ENCODE measurements around the gene CACHD1. TPM values are rescaled to one million over a fixed set of nuclear protein-coding genes. Genes with fewer than 3 reads are reported as not detected.

CACHD1 gene
- total RNA-seq, 2 donors from 2014 or later = 10.8 to 14.4 TPM

GRCh38 chr1:64494659-64495058 is 24.7 kb downstream of the CACHD1 start:
- Histone ChIP-seq H3K4me1 (replicated peaks) (no peaks in the 10 kb centered on the region), H3K9me3 (no peaks in the 10 kb centered on the region), H3K27me3 (replicated peaks; ENCODE audit: insufficient read depth) (no peaks in the 10 kb centered on the region), H3K27ac (no peak overlapping the region), H3K36me3 (no peaks in the 10 kb centered on the region), H3K4me3 (no peak overlapping the region)
- intact Hi-C loops (cut with DNase I) = no loop called here
- WGBS = 47% methylated on average over 2 of the region's 2 CpGs
- DNase-seq (ENCODE audit: low spot score) = no peak
- TF ChIP-seq POLR2AphosphoS5 (IDR thresholded peaks at IDR 0.05) (no peak), CTCF (IDR thresholded peaks at IDR 0.05) (no peak), POLR2A (IDR thresholded peaks at IDR 0.05) (no peak)

DNA sequence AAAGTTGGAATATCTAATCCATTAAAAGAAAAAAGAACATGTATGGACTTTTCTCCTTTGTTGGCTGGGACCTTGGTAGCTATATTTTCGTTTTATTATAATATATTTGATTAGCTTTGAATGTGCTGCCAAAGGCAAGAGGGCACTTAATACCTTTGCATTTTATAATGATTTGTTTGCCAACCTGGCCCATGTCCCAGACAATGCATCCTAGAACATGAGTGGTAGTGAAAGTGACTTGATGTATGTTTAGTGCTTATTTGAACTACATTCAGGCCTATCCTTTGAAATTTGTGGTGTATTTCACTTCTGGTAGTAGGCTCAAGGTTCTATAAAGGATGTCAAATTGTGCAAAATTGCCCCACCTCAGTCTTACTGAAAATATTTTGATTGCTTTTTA is 25.9 kb downstream of the CACHD1 start:
- Histone ChIP-seq H3K27me3 (replicated peaks; ENCODE audit: insufficient read depth) (no peaks in the 10 kb centered on the region), H3K9me3 (no peaks in the 10 kb centered on the region), H3K36me3 (no peaks in the 10 kb centered on the region), H3K4me1 (replicated peaks) (no peaks in the 10 kb centered on the region), H3K27ac (no peak overlapping the region), H3K4me3 (no peak overlapping the region)
- intact Hi-C loops (cut with DNase I) = no loop called here
- 27% methylated on average over 1 of the region's 1 CpG for WGBS
- TF ChIP-seq POLR2A (IDR thresholded peaks at IDR 0.05) = no peak
- DNase-seq (ENCODE audit: low spot score) = no peak

GRCh38 chr1:64496606-64497005 is 26.7 kb downstream of the CACHD1 start:
- TF ChIP-seq CTCF (IDR thresholded peaks at IDR 0.05) = no peak
- TF ChIP-seq POLR2AphosphoS5 (IDR thresholded peaks at IDR 0.05) = no peak
- TF ChIP-seq POLR2A (IDR thresholded peaks at IDR 0.05) = no peak
- no peak for DNase-seq (ENCODE audit: low spot score)
- H3K36me3 ChIP-seq = no peaks in the 10 kb centered on the region
- 75% methylated on average over 4 of the region's 4 CpGs for WGBS
- no peak overlapping the region for H3K27ac ChIP-seq
- H3K9me3 ChIP-seq = no peaks in the 10 kb centered on the region
- H3K27me3 ChIP-seq (replicated peaks; ENCODE audit: insufficient read depth) = no peaks in the 10 kb centered on the region
- no peaks in the 10 kb centered on the region for H3K4me1 ChIP-seq (replicated peaks)
- no peak overlapping the region for H3K4me3 ChIP-seq
- intact Hi-C loops (cut with DNase I) = no loop called here

DNA sequence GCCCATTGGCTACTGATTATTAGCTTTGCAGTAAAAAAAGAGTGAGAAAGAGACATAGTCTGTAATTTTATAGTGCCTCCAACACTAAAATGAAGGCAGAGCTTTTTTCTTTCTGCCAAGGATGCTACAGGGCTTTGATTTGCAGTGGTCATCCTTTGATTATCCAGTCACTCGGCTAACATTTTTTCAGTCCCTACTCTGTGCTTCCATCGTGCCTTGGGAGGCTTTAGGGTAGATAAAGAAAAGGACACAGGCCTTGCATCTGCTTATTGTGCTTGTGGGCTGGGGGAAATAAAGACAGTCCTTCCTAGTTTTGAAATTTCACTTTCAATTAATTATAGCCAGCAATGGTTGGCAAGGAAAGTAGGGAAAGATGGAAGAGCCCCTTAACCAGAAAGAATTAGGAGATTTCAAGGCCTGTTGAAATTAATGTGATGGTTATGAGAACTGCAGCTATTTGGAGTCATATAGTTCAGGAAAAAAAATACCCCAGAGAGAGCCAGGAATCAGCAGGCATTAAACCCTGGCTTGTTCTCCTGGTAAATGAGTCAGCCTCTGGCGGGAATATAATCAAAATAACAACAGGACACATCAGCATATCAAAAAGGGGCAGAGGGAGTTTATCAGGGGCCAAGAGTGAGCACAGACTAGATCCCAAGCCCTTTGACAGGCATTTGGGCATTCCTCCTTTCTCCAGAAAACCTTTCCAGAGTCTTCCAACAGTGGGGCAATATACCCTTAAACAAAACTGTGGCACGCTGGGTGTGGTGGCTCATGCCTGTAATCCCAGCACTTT is 27.4 kb downstream of the CACHD1 start:
- 69% methylated on average over 4 of the region's 4 CpGs for WGBS
- Histone ChIP-seq H3K9me3 (no peaks in the 10 kb centered on the region), H3K4me3 (no peak overlapping the region), H3K27me3 (replicated peaks; ENCODE audit: insufficient read depth) (no peaks in the 10 kb centered on the region), H3K4me1 (replicated peaks) (no peaks in the 10 kb centered on the region), H3K27ac (no peak overlapping the region), H3K36me3 (no peaks in the 10 kb centered on the region)
- DNase-seq (ENCODE audit: low spot score) = no peak
- intact Hi-C loops (cut with DNase I) = no loop called here
- TF ChIP-seq CTCF (IDR thresholded peaks at IDR 0.05) (no peak), POLR2AphosphoS5 (IDR thresholded peaks at IDR 0.05) (no peak), POLR2A (IDR thresholded peaks at IDR 0.05) (no peak)

DNA sequence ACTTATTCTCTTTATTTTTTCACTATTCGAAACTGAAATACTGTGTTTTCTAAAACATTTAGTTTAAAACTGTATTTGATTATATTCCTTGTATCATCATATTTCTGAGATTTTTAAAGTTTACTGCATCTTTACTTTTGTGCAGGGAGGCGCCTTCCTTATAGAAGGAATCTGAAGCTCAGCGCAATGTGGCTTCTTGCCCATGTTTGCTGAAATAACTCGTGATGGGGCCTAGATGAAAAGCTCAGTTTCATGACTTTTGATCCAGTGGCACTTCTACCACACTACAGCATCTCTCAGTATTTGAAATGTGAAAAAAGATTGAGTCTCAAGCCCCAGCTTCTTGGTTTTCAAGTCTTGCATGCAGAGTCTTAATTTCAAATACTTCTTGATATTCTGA is 28.4 kb downstream of the CACHD1 start:
- no peaks in the 10 kb centered on the region for H3K9me3 ChIP-seq
- 85% methylated on average over 4 of the region's 4 CpGs for WGBS
- no peaks in the 10 kb centered on the region for H3K36me3 ChIP-seq
- intact Hi-C loops (cut with DNase I) = no loop called here
- no peak for DNase-seq (ENCODE audit: low spot score)
- H3K27me3 ChIP-seq (replicated peaks; ENCODE audit: insufficient read depth) = no peaks in the 10 kb centered on the region
- H3K27ac ChIP-seq = no peak overlapping the region
- H3K4me1 ChIP-seq (replicated peaks) = no peaks in the 10 kb centered on the region
- no peak overlapping the region for H3K4me3 ChIP-seq
- TF ChIP-seq POLR2A (IDR thresholded peaks at IDR 0.05) = no peak
- no peak for TF ChIP-seq CTCF (IDR thresholded peaks at IDR 0.05)
- no peak for TF ChIP-seq POLR2AphosphoS5 (IDR thresholded peaks at IDR 0.05)

All from prostate gland (tissue), 2 donors.